ENCODE results near the gene SLC41A3. TPM values are rescaled to one million over a fixed set of nuclear protein-coding genes. Genes with fewer than 3 reads are reported as not detected.

Gene SLC41A3
- polyA plus RNA-seq, 2 of the 4 experiments (the other 2 are of a cell fraction) = 18.9 to 24.2 TPM

- 34% methylated on average over 5 of the region's 9 CpGs for WGBS (ENCODE audit: missing lambda C conversion rate)
- FAIRE-seq (no peak), DNase-seq (ENCODE audit: low read depth in 1 of 2, low spot score in 1 of 2) (no peak), ATAC-seq (no peak)
- POLR2A ChIA-PET = no interaction called here
- CTCF ChIA-PET = interaction anchor here (2.3 kb wide), 1 partner anchor 16 kb away, joined by 17 read pairs; no protein-coding TSS in a partner anchor
- Histone ChIP-seq H3K4me1 (no peaks in the 10 kb centered on the region), H3K9me3 (no peaks in the 10 kb centered on the region), H3K4me3 (no peak overlapping the region), H3K4me2 (no peak overlapping the region), H3K27ac (no peak overlapping the region)
- TF ChIP-seq ZNF302 (CRISPR knock-in tag; IDR thresholded peaks at IDR 0.05) = no peak
- no peak for TF ChIP-seq ZFP36 (IDR thresholded peaks at IDR 0.05; ENCODE audit: borderline replicate concordance, partially characterized antibody)
These were observed 33.9 kb upstream of the SLC41A3 start for GRCh38 chr3:126117786-126118185.

GRCh38 chr3:126117212-126117611 is 33.3 kb upstream of the SLC41A3 start:
- TF ChIP-seq HOXB5 (CRISPR knock-in tag; IDR thresholded peaks at IDR 0.05) = no peak
- TF ChIP-seq E2F6 (IDR thresholded peaks at IDR 0.05; ENCODE audit: borderline replicate concordance, low read depth) = no peak
- no peak for TF ChIP-seq NPAS2 (CRISPR knock-in tag; IDR thresholded peaks at IDR 0.05; ENCODE audit: borderline replicate concordance)
- no peak for TF ChIP-seq ZSCAN20 (CRISPR knock-in tag; IDR thresholded peaks at IDR 0.05)
- TF ChIP-seq MAZ (IDR thresholded peaks at IDR 0.05; ENCODE audit: borderline replicate concordance, low read depth, low read length) = no peak
- TF ChIP-seq EP300 (IDR thresholded peaks at IDR 0.05) = no peak
- no peak for TF ChIP-seq MYC (IDR thresholded peaks at IDR 0.05; ENCODE audit: borderline replicate concordance, low read length)
- TF ChIP-seq CEBPB (IDR thresholded peaks at IDR 0.05) = no peak
- no peak for TF ChIP-seq RAD21 (conservative IDR thresholded peaks at IDR 0.05 in 1 of 2, IDR thresholded peaks at IDR 0.05 in 1 of 2)
- TF ChIP-seq EHF (CRISPR knock-in tag; IDR thresholded peaks at IDR 0.05) = no peak
- WGBS (ENCODE audit: missing lambda C conversion rate) = 57% methylated on average over 3 of the region's 3 CpGs
- DNase-seq (ENCODE audit: low read depth in 1 of 2, low spot score in 1 of 2) = no peak
- no peak for ATAC-seq
- H3K4me1 ChIP-seq = no peaks in the 10 kb centered on the region
- H3K4me2 ChIP-seq = no peak overlapping the region
- no peak for FAIRE-seq
- H3K9me3 ChIP-seq = no peaks in the 10 kb centered on the region
- no peak overlapping the region for H3K4me3 ChIP-seq
- POLR2A ChIA-PET = no interaction called here
- H3K27ac ChIP-seq = no peak overlapping the region
- CTCF ChIA-PET = interaction anchor here (2.3 kb wide), 1 partner anchor 16 kb away, joined by 17 read pairs; no protein-coding TSS in a partner anchor

GRCh38 chr3:126116526-126116925 is 32.6 kb upstream of the SLC41A3 start:
- POLR2A ChIA-PET = no interaction called here
- Histone ChIP-seq H3K9me3 (no peaks in the 10 kb centered on the region), H3K27ac (no peak overlapping the region), H3K4me2 (no peak overlapping the region), H3K4me3 (no peak overlapping the region), H3K4me1 (no peaks in the 10 kb centered on the region)
- WGBS (ENCODE audit: missing lambda C conversion rate) = no CpG with 5 or more reads among the region's 1 CpG
- CTCF ChIA-PET = interaction anchor here (2.3 kb wide), 1 partner anchor 17 kb away, joined by 17 read pairs; no protein-coding TSS in a partner anchor
- no peak for TF ChIP-seq KDM5A (IDR thresholded peaks at IDR 0.05)
- ATAC-seq = no peak
- no peak for FAIRE-seq
- no peak for DNase-seq (ENCODE audit: low read depth in 1 of 2, low spot score in 1 of 2)

- CTCF ChIA-PET = interaction anchor here (1.4 to 1.5 kb wide), 2 partner anchors 10 to 20 kb away, joined by 4 to 9 read pairs; no protein-coding TSS in a partner anchor
- TF ChIP-seq BHLHE40 (IDR thresholded peaks at IDR 0.05; ENCODE audit: low read depth, low read length) (no peak), USF2 (IDR thresholded peaks at IDR 0.05) (no peak), ZSCAN20 (CRISPR knock-in tag; IDR thresholded peaks at IDR 0.05) (no peak), KDM1A (IDR thresholded peaks at IDR 0.05; ENCODE audit: low read depth) (no peak), EHMT2 (IDR thresholded peaks at IDR 0.05; ENCODE audit: low read depth) (no peak), FOSB (CRISPR knock-in tag; IDR thresholded peaks at IDR 0.05) (no peak), BCL3 (IDR thresholded peaks at IDR 0.05) (no peak), RFX5 (IDR thresholded peaks at IDR 0.05) (no peak), HMGXB4 (CRISPR knock-in tag; IDR thresholded peaks at IDR 0.05; ENCODE audit: borderline replicate concordance) (no peak), ATOH8 (CRISPR knock-in tag; IDR thresholded peaks at IDR 0.05; ENCODE audit: low read depth) (no peak), RAD21 (conservative IDR thresholded peaks at IDR 0.05 in 1 of 2, IDR thresholded peaks at IDR 0.05 in 1 of 2) (no peak), NPAS2 (CRISPR knock-in tag; IDR thresholded peaks at IDR 0.05; ENCODE audit: borderline replicate concordance) (no peak), MYC (IDR thresholded peaks at IDR 0.05; ENCODE audit: borderline replicate concordance, low read length) (no peak), SMC3 (IDR thresholded peaks at IDR 0.05) (no peak)
These were observed 30.8 kb upstream of the SLC41A3 start for GRCh38 chr3:126114443-126115386.

More at GRCh38 chr3:126114443-126115386, 30.8 kb upstream of the SLC41A3 start:
- FAIRE-seq (no peak), DNase-seq (ENCODE audit: low read depth in 1 of 2, low spot score in 1 of 2) (no peak), ATAC-seq (no peak)
- no peak overlapping the region for H3K4me2 ChIP-seq
- no peaks in the 10 kb centered on the region for H3K4me1 ChIP-seq
- 92% methylated on average over 5 of the region's 16 CpGs for WGBS (ENCODE audit: missing lambda C conversion rate)
- H3K9me3 ChIP-seq = no peaks in the 10 kb centered on the region
- POLR2A ChIA-PET = no interaction called here
- H3K4me3 ChIP-seq = no peak overlapping the region
- no peak overlapping the region for H3K27ac ChIP-seq
